Right lung (tissue), 5 donors: ENCODE results near the gene GXYLT1. TPM values are rescaled to one million over a fixed set of nuclear protein-coding genes. Genes with fewer than 3 reads are reported as not detected.
A peak's percentile ranks its signal among the peaks of the same experiment; 100 is the strongest.
"Not testable (repeated sequence)": the region's sequence is repeated elsewhere in the genome, so short reads cannot be mapped to it uniquely, and the experiment has no call there.

Experiments
- DNase-seq, 2 donors: peaks; one replicate each; pipeline ENCODE4 v3.0.0-alpha.2; 2013
- polyA plus RNA-seq, 5 donors: library from polyadenylated mRNA; unstranded; fragments of 120-200 nt; gene quantifications; one replicate each; pipeline versions ENCODE4 v1.2.1 to v1.2.3, GENCODE V29; 2013; ENCODE audit warnings: inconsistent platforms in 1 of 5, low replicate concordance in 1 of 5; ENCODE audit not compliant: insufficient read length in 5 of 5, insufficient read depth in 1 of 5

GXYLT1 gene
- polyA plus RNA-seq, 5 donors = 14.7 to 25.9 (median 24.2) TPM

- no peak for DNase-seq
These were observed 41.5 kb downstream of the GXYLT1 start for GRCh38 chr12:42103155-42103554.

GRCh38 chr12:42102720-42103119, 42.0 kb downstream of the GXYLT1 start:
- DNase-seq = no peak

- DNase-seq = no peak
These were observed 45.2 kb downstream of the GXYLT1 start for GRCh38 chr12:42099433-42099832.

- no peak for DNase-seq
These were observed 46.7 kb downstream of the GXYLT1 start for GRCh38 chr12:42097971-42098370.

GRCh38 chr12:42094277-42094676, 50.4 kb downstream of the GXYLT1 start:
- no peak for DNase-seq

- no peak for DNase-seq
These were observed 52.9 kb downstream of the GXYLT1 start for GRCh38 chr12:42091769-42092168.

- DNase-seq = no peak
These were observed 53.8 kb downstream of the GXYLT1 start for GRCh38 chr12:42090899-42091298.

GRCh38 chr12:42086031-42086430, 58.6 kb downstream of the GXYLT1 start:
- peak in 1 of 2 donors; percentile 23 for DNase-seq

- no peak for DNase-seq
These were observed 59.1 kb downstream of the GXYLT1 start for GRCh38 chr12:42085594-42085993.

GRCh38 chr12:42084522-42084921, 60.2 kb downstream of the GXYLT1 start:
- no peak for DNase-seq

- DNase-seq = no peak
These were observed 67.7 kb downstream of the GXYLT1 start for GRCh38 chr12:42076976-42077375.

GRCh38 chr12:42070036-42070435, 74.6 kb downstream of the GXYLT1 start:
- DNase-seq = no peak

- DNase-seq = no peak
These were observed 85.5 kb downstream of the GXYLT1 start for GRCh38 chr12:42059127-42059526.

GRCh38 chr12:42056130-42056529, 88.5 kb downstream of the GXYLT1 start:
- DNase-seq = no peak

GRCh38 chr12:42053456-42053855, 91.2 kb downstream of the GXYLT1 start:
- no peak for DNase-seq

GRCh38 chr12:42048980-42049379, 95.7 kb downstream of the GXYLT1 start:
- not testable (repeated sequence) for DNase-seq

GRCh38 chr12:42039577-42039976, 105.1 kb downstream of the GXYLT1 start:
- DNase-seq = no peak

GRCh38 chr12:42039176-42039575, 105.5 kb downstream of the GXYLT1 start:
- DNase-seq = no peak

GRCh38 chr12:42031847-42032564, 112.7 kb downstream of the GXYLT1 start:
- DNase-seq = no peak

Other genes with a start within 250 kb of the GXYLT1 start
- 10 to 100 TPM; 17.8 to 26.3 (median 19.0) TPM for gene YAF2, start 93.4 kb upstream of the GXYLT1 start, polyA plus RNA-seq
- 10 to 100 TPM; 74.5 to 98.1 (median 82.0) TPM for gene ZCRB1, start 181.2 kb upstream of the GXYLT1 start, polyA plus RNA-seq
- gene PPHLN1, start 181.3 kb upstream of the GXYLT1 start, polyA plus RNA-seq = 10 to 100 TPM; 58.3 to 81.3 (median 71.2) TPM